GM12801 (cell line): ENCODE measurements around the gene MYOF.

ENCODE experiments used
- CTCF ChIP-seq: IDR thresholded peaks from one replicate; pipeline ENCODE4 v1.5.1; 2011; ENCODE audit warnings: control low read depth; ENCODE audit not compliant: insufficient read length; ENCODE audit errors: extremely low read depth

MYOF gene

GRCh38 chr10:93330824-93331223 is 151.3 kb downstream of the MYOF start:
- no peak for TF ChIP-seq CTCF

- TF ChIP-seq CTCF = no peak
Observed at GRCh38 chr10:93319896-93320295, 162.2 kb downstream of the MYOF start.

- TF ChIP-seq CTCF = no peak
Observed at GRCh38 chr10:93319096-93319495, 163.0 kb downstream of the MYOF start.

GRCh38 chr10:93315246-93315645 is 166.9 kb downstream of the MYOF start:
- no peak for TF ChIP-seq CTCF

GRCh38 chr10:93313798-93314197 is 168.3 kb downstream of the MYOF start:
- no peak for TF ChIP-seq CTCF

GRCh38 chr10:93309062-93309461 is 173.1 kb downstream of the MYOF start:
- no peak for TF ChIP-seq CTCF

GRCh38 chr10:93305122-93305521 is 177.0 kb downstream of the MYOF start:
- no peak for TF ChIP-seq CTCF

GRCh38 chr10:93300981-93301380 is 181.2 kb downstream of the MYOF start:
- TF ChIP-seq CTCF = no peak
